HEK293T (cell line): ENCODE data around the gene NME7.

Experiments used
- CTCF ChIA-PET: fragments of 350-600 bp; formaldehyde crosslinking; extraction: SDS; loops from one replicate; lab custom pipeline; 2021; ENCODE audit warnings: antibody characterized with exemption, inconsistent platforms; lab: Yijun Ruan, JAX
- POLR2A ChIA-PET: fragments of 350-600 bp; formaldehyde crosslinking; extraction: SDS; loops from one replicate; lab custom pipeline; 2020; ENCODE audit warnings: antibody characterized with exemption, inconsistent platforms; lab: Yijun Ruan, JAX
- DNase-seq: peaks from one replicate; pipeline ENCODE4 v3.0.0; 2012; ENCODE audit warnings: mixed read lengths; ENCODE audit errors: extremely low spot score
- ARNT ChIP-seq: fragments of 450-650 bp; IDR thresholded peaks from 2 replicates; pipeline ENCODE4 v1.6.1; 2017; ENCODE audit warnings: mild to moderate bottlenecking
- BHLHE40 ChIP-seq: fragments of 450-650 bp; IDR thresholded peaks from 2 replicates; pipeline ENCODE4 v1.6.1; 2016; ENCODE audit warnings: mild to moderate bottlenecking, moderate library complexity, borderline replicate concordance
- CTBP1 ChIP-seq: fragments of 450-650 bp; IDR thresholded peaks from 2 replicates; pipeline ENCODE4 v1.6.1; 2016; ENCODE audit warnings: borderline replicate concordance
- ELF4 ChIP-seq: fragments of 450-650 bp; IDR thresholded peaks from 2 replicates; pipeline ENCODE4 v1.6.1; 2017; ENCODE audit warnings: antibody characterized with exemption
- FOXA1 ChIP-seq: fragments of 450-650 bp; IDR thresholded peaks from 2 replicates; pipeline ENCODE4 v1.6.1; 2016; ENCODE audit warnings: mild to moderate bottlenecking
- FOXK2 ChIP-seq: fragments of 450-650 bp; IDR thresholded peaks from 2 replicates; pipeline ENCODE4 v1.6.1; 2016; ENCODE audit warnings: mild to moderate bottlenecking
- FOXM1 ChIP-seq: fragments of 450-650 bp; IDR thresholded peaks from 2 replicates; pipeline ENCODE4 v1.6.1; 2017; ENCODE audit warnings: mild to moderate bottlenecking, borderline replicate concordance
- HDGF ChIP-seq: fragments of 450-650 bp; IDR thresholded peaks from 2 replicates; pipeline ENCODE4 v1.6.1; 2017; ENCODE audit warnings: antibody characterized with exemption, borderline replicate concordance
- L3MBTL2 ChIP-seq: fragments of 450-650 bp; conservative IDR thresholded peaks from 2 replicates; pipeline ENCODE4 v1.6.1; 2016; ENCODE audit warnings: mild to moderate bottlenecking
- LEF1 ChIP-seq: fragments of 450-650 bp; IDR thresholded peaks from 2 replicates; pipeline ENCODE4 v1.6.1; 2017; ENCODE audit warnings: mild to moderate bottlenecking, borderline replicate concordance
- NFRKB ChIP-seq: fragments of 450-650 bp; IDR thresholded peaks from 2 replicates; pipeline ENCODE4 v1.6.1; 2016; ENCODE audit warnings: mild to moderate bottlenecking, moderate library complexity
- SP1 ChIP-seq: fragments of 450-650 bp; IDR thresholded peaks from 2 replicates; pipeline ENCODE4 v1.6.1; 2017
- SUZ12 ChIP-seq: fragments of 450-650 bp; IDR thresholded peaks from 2 replicates; pipeline ENCODE4 v1.6.1; 2016; ENCODE audit warnings: mild to moderate bottlenecking
- TARDBP ChIP-seq: fragments of 450-650 bp; IDR thresholded peaks from 2 replicates; pipeline ENCODE4 v1.6.1; 2016
- ZNF384 ChIP-seq: fragments of 450-650 bp; IDR thresholded peaks from 2 replicates; pipeline ENCODE4 v1.6.1; 2016
- TF ChIP-seq, protein P1 (sequence below): fragments of 450-650 bp; IDR thresholded peaks from 2 replicates; pipeline ENCODE4 v1.6.1; 2016

NME7 gene

DNA sequence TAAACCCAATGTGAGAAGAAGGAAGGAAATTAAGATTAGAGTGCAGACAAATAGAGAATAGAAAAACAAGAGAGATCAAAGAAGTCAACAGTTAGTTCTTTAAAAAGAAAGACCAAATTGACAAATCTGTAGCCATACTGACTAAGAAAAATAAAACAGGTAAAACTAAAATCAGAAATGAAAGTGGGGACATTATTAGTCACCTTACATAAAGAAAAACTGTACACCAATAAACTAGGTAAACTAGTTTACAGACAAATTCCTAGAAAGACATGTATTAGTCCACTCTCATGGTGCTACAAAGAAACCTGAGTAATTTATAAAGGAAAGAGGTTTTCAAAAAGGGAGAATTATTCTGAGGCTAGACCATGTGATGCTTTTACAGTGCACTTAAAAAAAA, 22.7 kb upstream of the NME7 start:
- POLR2A ChIA-PET = interaction anchor here (1.3 kb wide), 1 partner anchor 36 kb away, joined by 3 read pairs; the partner anchor contains the start of gene CCDC181
- no peak for DNase-seq
- TF ChIP-seq, protein P1, sequence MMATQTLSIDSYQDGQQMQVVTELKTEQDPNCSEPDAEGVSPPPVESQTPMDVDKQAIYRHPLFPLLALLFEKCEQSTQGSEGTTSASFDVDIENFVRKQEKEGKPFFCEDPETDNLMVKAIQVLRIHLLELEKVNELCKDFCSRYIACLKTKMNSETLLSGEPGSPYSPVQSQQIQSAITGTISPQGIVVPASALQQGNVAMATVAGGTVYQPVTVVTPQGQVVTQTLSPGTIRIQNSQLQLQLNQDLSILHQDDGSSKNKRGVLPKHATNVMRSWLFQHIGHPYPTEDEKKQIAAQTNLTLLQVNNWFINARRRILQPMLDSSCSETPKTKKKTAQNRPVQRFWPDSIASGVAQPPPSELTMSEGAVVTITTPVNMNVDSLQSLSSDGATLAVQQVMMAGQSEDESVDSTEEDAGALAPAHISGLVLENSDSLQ = no peak
- no peak for TF ChIP-seq FOXK2
- no peak for TF ChIP-seq CTBP1
- no peak for TF ChIP-seq NFRKB
- no peak for TF ChIP-seq LEF1
- TF ChIP-seq BHLHE40 = no peak
- TF ChIP-seq ARNT = no peak
- TF ChIP-seq ELF4 = no peak
- no peak for TF ChIP-seq FOXM1
- CTCF ChIA-PET = no interaction called here

DNA sequence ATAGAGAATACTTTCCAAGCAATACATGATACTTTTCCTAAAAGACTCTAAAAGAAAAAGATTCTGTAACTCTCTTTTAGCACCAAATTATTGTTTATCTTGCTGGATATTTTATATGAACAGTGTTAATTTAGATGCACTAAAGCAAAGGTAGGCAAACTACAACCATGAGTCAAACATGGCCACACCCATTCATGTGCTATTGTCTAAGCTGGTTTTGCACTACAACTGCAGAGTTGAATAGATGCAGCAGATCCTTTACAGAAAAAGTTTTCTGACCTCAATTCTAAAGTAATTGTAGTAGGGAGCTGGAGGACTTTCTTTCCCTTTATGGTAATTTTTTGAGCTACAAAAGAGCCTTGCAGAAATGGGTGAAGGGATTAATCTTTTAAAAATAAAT, 19.8 kb upstream of the NME7 start:
- DNase-seq = no peak
- POLR2A ChIA-PET = no interaction called here
- TF ChIP-seq ELF4 (no peak), HDGF (no peak), LEF1 (no peak), NFRKB (no peak), SUZ12 (no peak), FOXM1 (no peak), L3MBTL2 (no peak), CTBP1 (no peak), ZNF384 (no peak), FOXA1 (no peak), TARDBP (no peak), ARNT (no peak), FOXK2 (no peak), BHLHE40 (no peak), SP1 (no peak)
- TF ChIP-seq, protein P1 = no peak

GRCh38 chr1:169383449-169383848, 15.9 kb upstream of the NME7 start:
- no peak for DNase-seq
- TF ChIP-seq ZNF384 (no peak), LEF1 (no peak), ELF4 (no peak), NFRKB (no peak)
- TF ChIP-seq, protein P1 = no peak
- CTCF ChIA-PET = no interaction called here
- POLR2A ChIA-PET = no interaction called here

More for the DNA sequence above, 19.8 kb upstream of the NME7 start:
- CTCF ChIA-PET = no interaction called here

- ChIA-PET POLR2A (no interaction called here), CTCF (no interaction called here)
- no peak for DNase-seq
- TF ChIP-seq FOXM1 = no peak
- no peak for TF ChIP-seq FOXK2
- TF ChIP-seq L3MBTL2 = no peak
- TF ChIP-seq HDGF = no peak
- TF ChIP-seq CTBP1 = no peak
- TF ChIP-seq, protein P1 = no peak
- TF ChIP-seq ZNF384 = no peak
- TF ChIP-seq ELF4 = no peak
- no peak for TF ChIP-seq TARDBP
- no peak for TF ChIP-seq ARNT
- no peak for TF ChIP-seq BHLHE40
- no peak for TF ChIP-seq NFRKB
Measured at GRCh38 chr1:169381162-169381561, 13.6 kb upstream of the NME7 start.

DNA sequence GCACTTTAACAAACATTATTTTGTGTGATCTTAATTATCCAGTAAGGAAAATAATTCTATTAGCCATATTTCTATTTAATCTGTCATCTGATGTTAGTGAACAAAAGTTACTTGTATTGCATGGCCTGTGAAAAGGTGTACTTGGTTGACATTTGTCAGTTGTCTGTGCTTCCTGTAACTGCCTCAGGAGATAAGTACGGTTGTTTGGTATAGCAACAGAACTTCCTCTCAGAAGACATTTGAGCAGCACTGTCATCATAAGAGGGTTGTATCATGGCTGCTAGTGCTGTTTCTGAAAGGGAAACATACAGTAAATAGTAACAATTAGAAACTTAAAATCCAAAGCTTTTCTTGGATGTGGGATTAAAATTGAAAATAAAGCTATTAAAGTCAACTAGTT, 3.8 kb upstream of the NME7 start:
- POLR2A ChIA-PET = no interaction called here
- TF ChIP-seq ELF4 = no peak
- TF ChIP-seq L3MBTL2 = no peak
- TF ChIP-seq LEF1 = no peak
- TF ChIP-seq BHLHE40 = no peak
- no peak for TF ChIP-seq SUZ12
- no peak for TF ChIP-seq SP1
- TF ChIP-seq ARNT = no peak
- CTCF ChIA-PET = no interaction called here
- no peak for DNase-seq

DNA sequence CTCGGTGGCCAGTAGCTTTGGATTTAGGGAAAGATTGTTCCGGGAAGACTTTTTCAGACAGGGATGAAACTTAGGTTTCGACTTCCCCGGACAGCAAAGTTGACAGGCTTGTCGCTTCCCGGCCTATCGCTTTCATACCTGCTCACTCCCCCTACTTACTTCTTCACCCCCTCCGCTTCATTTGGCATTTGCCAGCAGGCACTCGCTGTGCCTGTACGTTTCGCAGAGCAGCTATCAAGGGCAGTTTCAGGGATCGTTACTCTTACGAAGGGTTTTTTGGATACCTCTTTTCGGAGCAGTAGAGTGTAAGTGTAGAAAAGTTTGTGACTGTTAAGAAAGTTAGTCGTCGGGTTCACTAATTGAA, 791 bp upstream of the NME7 start:
- POLR2A ChIA-PET = interaction anchor here (0.6 to 1.2 kb wide), 4 partner anchors 59 to 426 kb away, joined by 3 to 6 read pairs (median 4); partner anchors contain the start of genes CCDC181, METTL18 and SLC19A2
- peak; percentile 39 for DNase-seq
- CTCF ChIA-PET = no interaction called here

More for the DNA sequence above, 791 bp upstream of the NME7 start:
- TF ChIP-seq CTBP1 = no peak
- no peak for TF ChIP-seq FOXK2
- no peak for TF ChIP-seq SUZ12
- no peak for TF ChIP-seq ELF4
- no peak for TF ChIP-seq TARDBP
- no peak for TF ChIP-seq HDGF
- TF ChIP-seq BHLHE40 = no peak
- TF ChIP-seq NFRKB = no peak
- no peak for TF ChIP-seq SP1
- TF ChIP-seq ZNF384 = no peak
- TF ChIP-seq FOXM1 = no peak
- TF ChIP-seq ARNT = no peak
- no peak for TF ChIP-seq L3MBTL2
- no peak for TF ChIP-seq FOXA1
- no peak for TF ChIP-seq LEF1
- TF ChIP-seq, protein P1 = no peak
